ENCODE results near the gene SOAT2. TPM values are rescaled to one million over a fixed set of nuclear protein-coding genes. Genes with fewer than 3 reads are reported as not detected.

Gene SOAT2
- total RNA-seq, 1 donor, result not detected

- peak overlapping the region; percentile 79 for H3K4me3 ChIP-seq (ENCODE audit: insufficient read depth, low read length)
- H3K36me3 ChIP-seq (ENCODE audit: insufficient read depth, low read length), result peaks cover 14% of the 10 kb centered on the region
- peak overlapping the region; percentile 77 for H3K4me2 ChIP-seq (ENCODE audit: insufficient read depth, low read length)
- no peaks in the 10 kb centered on the region for H4K20me1 ChIP-seq (ENCODE audit: insufficient read depth, low read length)
- H3K79me2 ChIP-seq (ENCODE audit: insufficient read depth, low read length), result no peaks in the 10 kb centered on the region
- no peaks in the 10 kb centered on the region for H3K27me3 ChIP-seq (ENCODE audit: insufficient read depth, low read length)
- H2AFZ ChIP-seq (ENCODE audit: low read length), result peak overlapping the region; percentile 80
- DNase-seq (ENCODE audit: insufficient read length, low spot score, missing footprints), result peak; percentile 90
- peaks cover 36% of the 10 kb centered on the region for H3K4me1 ChIP-seq (ENCODE audit: insufficient read depth, low read length)
- no peak for TF ChIP-seq CTCF (IDR thresholded peaks at IDR 0.05; ENCODE audit: extremely low read depth, low read depth, low read length)
- H3K9me3 ChIP-seq (ENCODE audit: low read depth, low read length), result no peaks in the 10 kb centered on the region
- peak overlapping the region; percentile 92 for H3K27ac ChIP-seq (ENCODE audit: low read depth, low read length)
These were observed 4.8 kb upstream of the SOAT2 start for GRCh38 chr12:53098354-53098981.

DNA sequence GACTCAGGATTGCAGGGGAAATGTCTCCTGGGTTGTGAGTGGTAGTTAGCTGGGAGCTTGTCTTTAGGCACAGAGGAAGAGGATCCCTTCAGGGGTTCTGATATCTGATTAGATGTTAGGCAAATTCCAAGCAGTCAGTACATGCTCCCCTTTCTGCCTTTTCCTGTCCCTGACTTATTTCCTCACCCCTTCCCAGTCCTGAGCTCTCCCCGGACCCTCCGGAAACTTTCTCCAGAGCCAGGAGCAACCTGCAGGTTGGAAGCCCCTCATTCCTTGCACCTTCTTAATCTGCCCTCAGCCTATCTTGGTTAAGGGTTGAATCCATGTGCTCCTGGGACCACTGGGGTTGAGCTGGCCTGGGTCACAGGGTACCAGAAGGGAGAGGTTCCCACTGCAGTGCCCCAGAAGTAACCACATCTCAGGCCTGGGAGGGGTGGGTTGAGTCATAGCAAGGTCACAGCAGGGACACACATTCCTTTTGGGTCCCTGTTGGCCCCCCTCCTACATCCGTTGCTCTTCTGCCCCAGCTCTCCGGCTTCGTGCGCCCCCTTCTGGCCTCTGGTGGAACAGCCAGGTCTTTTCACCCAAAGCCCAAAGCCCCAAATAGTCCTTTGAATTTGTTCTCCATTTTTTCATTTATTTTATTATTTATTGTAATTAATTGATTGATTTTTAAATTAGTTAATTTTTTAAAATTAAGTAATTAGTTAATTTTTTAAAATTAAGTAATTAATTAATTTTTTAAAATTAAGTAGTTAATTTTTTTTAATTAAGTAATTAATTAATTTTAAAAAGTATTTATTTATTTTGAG is 4.0 kb upstream of the SOAT2 start:
- no peak overlapping the region for H2AFZ ChIP-seq (ENCODE audit: low read length)
- no peaks in the 10 kb centered on the region for H3K79me2 ChIP-seq (ENCODE audit: insufficient read depth, low read length)
- H3K4me1 ChIP-seq (ENCODE audit: insufficient read depth, low read length), result peaks cover 36% of the 10 kb centered on the region
- H4K20me1 ChIP-seq (ENCODE audit: insufficient read depth, low read length), result no peaks in the 10 kb centered on the region
- H3K27ac ChIP-seq (ENCODE audit: low read depth, low read length), result peak overlapping the region; percentile 92
- H3K36me3 ChIP-seq (ENCODE audit: insufficient read depth, low read length), result peaks cover 14% of the 10 kb centered on the region
- DNase-seq (ENCODE audit: insufficient read length, low spot score, missing footprints), result peak; percentile 98
- TF ChIP-seq CTCF (IDR thresholded peaks at IDR 0.05; ENCODE audit: extremely low read depth, low read depth, low read length), result peak; percentile 97
- H3K4me3 ChIP-seq (ENCODE audit: insufficient read depth, low read length), result peak overlapping the region; percentile 79
- peak overlapping the region; percentile 77 for H3K4me2 ChIP-seq (ENCODE audit: insufficient read depth, low read length)
- H3K9me3 ChIP-seq (ENCODE audit: low read depth, low read length), result no peaks in the 10 kb centered on the region
- H3K27me3 ChIP-seq (ENCODE audit: insufficient read depth, low read length), result no peaks in the 10 kb centered on the region

DNA sequence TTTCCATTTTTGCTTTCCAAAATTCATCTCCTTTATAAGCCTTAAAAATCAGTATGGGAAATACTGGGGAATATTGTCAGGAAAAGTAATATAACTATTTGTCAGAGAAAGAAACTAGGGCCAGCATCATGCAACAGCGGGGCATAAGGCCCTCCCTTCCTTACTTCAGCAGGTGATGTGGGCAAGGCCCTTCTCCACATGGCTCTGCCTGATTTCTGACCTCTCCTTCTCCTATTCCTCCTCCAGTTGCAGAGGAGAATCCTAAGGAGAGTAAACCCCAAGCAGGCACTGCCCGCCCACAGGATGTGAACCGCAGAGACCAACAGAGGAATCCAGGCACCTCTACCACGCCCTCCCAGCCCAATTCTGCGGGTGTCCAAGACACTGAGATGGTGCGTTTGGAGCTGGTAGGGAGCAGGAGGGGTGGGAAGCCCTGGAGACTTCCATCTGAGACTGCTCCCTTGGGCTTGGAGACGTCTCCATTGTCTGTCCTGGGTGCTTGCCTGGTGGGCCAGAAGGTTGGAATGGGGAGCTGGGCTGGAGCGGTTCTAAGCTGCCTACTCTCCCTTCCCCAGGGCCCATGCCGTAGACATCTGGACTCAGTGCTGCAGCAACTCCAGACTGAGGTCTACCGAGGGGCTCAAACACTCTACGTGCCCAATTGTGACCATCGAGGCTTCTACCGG is 2.7 kb upstream of the SOAT2 start:
- H3K4me1 ChIP-seq (ENCODE audit: insufficient read depth, low read length), result peaks cover 35% of the 10 kb centered on the region
- H3K79me2 ChIP-seq (ENCODE audit: insufficient read depth, low read length), result no peaks in the 10 kb centered on the region
- peak; percentile 66 for DNase-seq (ENCODE audit: insufficient read length, low spot score, missing footprints)
- H2AFZ ChIP-seq (ENCODE audit: low read length), result no peak overlapping the region
- no peak for TF ChIP-seq CTCF (IDR thresholded peaks at IDR 0.05; ENCODE audit: extremely low read depth, low read depth, low read length)
- H4K20me1 ChIP-seq (ENCODE audit: insufficient read depth, low read length), result no peaks in the 10 kb centered on the region
- H3K4me3 ChIP-seq (ENCODE audit: insufficient read depth, low read length), result no peak overlapping the region
- no peaks in the 10 kb centered on the region for H3K9me3 ChIP-seq (ENCODE audit: low read depth, low read length)
- peaks cover 14% of the 10 kb centered on the region for H3K36me3 ChIP-seq (ENCODE audit: insufficient read depth, low read length)
- H3K4me2 ChIP-seq (ENCODE audit: insufficient read depth, low read length), result no peak overlapping the region
- no peaks in the 10 kb centered on the region for H3K27me3 ChIP-seq (ENCODE audit: insufficient read depth, low read length)
- no peak overlapping the region for H3K27ac ChIP-seq (ENCODE audit: low read depth, low read length)

- no peak for TF ChIP-seq CTCF (IDR thresholded peaks at IDR 0.05; ENCODE audit: extremely low read depth, low read depth, low read length)
- no peaks in the 10 kb centered on the region for H3K79me2 ChIP-seq (ENCODE audit: insufficient read depth, low read length)
- H3K36me3 ChIP-seq (ENCODE audit: insufficient read depth, low read length), result peaks cover 14% of the 10 kb centered on the region
- peaks cover 29% of the 10 kb centered on the region for H3K4me1 ChIP-seq (ENCODE audit: insufficient read depth, low read length)
- peak; percentile 17 for DNase-seq (ENCODE audit: insufficient read length, low spot score, missing footprints)
- H3K4me2 ChIP-seq (ENCODE audit: insufficient read depth, low read length), result no peak overlapping the region
- no peaks in the 10 kb centered on the region for H4K20me1 ChIP-seq (ENCODE audit: insufficient read depth, low read length)
- H2AFZ ChIP-seq (ENCODE audit: low read length), result no peak overlapping the region
- no peaks in the 10 kb centered on the region for H3K9me3 ChIP-seq (ENCODE audit: low read depth, low read length)
- H3K27me3 ChIP-seq (ENCODE audit: insufficient read depth, low read length), result no peaks in the 10 kb centered on the region
- no peak overlapping the region for H3K27ac ChIP-seq (ENCODE audit: low read depth, low read length)
- no peak overlapping the region for H3K4me3 ChIP-seq (ENCODE audit: insufficient read depth, low read length)
These were observed 2.0 kb upstream of the SOAT2 start for GRCh38 chr12:53101266-53101665.
